HG02798 (cell line): ENCODE data around the gene KRT5.
"Not testable (repeated sequence)": the region's sequence is repeated elsewhere in the genome, so short reads cannot be mapped to it uniquely, and the experiment has no call there.

Experiments used
- ATAC-seq: cut with Tn5 transposase; IDR thresholded peaks from one replicate; pipeline ENCODE4 v1.9.1; 2021; ENCODE audit warnings: mild to moderate bottlenecking; ENCODE audit not compliant: unreplicated experiment, poor library complexity

KRT5 gene

DNA sequence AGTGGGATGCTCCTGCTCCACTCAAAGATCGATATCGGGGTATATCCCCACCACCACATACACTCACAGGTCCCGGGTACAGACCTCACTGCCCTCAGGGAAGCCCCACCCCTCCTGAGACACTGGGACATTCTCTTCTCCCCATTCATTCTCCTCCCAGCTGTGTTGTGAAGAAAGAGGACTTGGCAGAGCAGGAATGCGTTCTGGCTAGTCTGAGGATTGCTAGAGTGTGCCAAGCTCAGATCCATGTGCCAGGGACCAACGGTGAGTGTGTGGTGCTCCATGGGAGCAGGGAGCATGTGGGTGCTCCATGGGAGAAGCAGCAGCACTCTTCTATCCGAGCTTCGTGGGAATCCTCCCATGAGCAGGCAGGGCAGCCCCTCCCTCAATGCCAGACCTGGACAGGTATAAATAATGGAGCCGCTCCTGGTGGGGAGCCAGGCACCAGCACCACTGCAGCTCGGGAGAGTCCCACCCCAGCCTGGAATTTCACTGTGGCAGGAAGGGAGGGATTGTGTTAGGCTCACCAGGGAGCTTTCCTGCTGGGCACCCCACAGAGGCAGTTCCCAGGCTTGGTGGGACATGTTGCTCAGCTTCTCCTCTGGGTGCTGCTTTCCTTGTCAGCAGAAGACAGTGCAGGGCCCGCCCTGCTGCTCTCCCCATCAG is 2.3 kb upstream of the KRT5 start:
- no peak for ATAC-seq

DNA sequence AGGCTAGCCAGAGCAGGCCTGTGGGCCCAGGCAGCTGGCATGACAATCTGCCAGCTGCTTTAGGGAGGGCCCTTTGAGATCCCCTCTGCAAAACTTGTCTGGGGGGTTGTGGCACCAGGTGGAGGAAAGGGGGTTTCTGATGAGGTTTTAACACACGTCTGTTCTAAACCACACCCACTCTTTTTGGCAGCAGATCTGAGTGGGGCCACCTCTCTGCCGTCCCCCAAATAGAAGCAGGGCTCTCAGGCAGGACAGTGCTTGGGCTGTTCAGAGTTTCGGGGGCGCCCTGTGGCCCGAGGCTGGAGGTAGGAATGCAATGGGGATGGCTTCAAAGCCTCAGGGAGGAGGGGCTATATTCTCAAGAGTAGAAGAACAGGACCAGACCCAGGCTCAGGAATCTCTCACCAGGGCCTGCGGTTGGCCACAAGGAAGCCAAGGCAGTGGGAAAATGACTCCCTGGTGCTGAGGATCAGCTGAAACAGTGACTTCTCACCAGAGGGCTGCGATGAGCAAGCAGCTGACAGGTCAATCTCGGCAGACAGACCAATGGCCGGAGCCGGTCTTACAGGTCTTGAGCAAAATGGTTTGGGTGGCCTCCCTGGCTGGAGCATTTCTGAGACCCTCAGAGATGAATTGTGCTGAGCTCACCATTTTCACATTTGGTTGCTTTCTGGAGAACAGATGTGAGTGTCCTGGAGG is 1.5 kb upstream of the KRT5 start:
- no peak for ATAC-seq

DNA sequence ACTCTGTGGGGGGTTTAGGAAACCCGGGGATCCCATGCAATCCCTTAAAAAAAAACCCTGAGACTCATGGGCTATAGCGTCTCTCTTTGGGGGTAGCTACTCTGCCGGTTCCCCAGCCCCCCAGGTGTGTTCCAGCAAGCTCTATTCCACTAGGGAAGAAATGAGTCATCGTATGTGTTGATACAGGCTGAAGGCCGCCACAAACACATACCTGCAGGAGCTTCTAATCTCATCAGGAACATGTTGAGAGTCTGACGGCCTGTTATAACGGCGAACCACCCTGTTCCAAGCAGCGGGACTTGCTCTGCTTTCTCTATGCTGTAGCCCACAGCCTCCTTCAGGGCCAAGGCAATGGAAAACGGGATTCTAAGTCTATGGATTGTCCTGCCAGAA is 977 bp upstream of the KRT5 start:
- no peak for ATAC-seq

DNA sequence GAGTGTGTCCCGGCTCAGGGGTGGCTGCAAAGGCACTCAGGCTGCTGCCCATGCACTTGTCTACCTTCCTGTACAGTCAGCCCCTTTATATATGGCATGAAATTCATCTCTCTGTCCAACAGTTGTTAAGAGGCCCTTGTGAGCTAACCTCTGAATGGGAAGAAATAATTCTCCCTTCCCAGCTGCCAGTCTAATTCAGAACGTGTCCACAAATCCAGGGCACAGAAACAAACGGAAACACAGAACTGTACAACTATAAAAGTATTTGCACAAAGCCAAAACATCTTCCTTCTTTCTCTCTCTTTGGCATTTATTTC is 849 bp downstream of the KRT5 start:
- no peak for ATAC-seq

DNA sequence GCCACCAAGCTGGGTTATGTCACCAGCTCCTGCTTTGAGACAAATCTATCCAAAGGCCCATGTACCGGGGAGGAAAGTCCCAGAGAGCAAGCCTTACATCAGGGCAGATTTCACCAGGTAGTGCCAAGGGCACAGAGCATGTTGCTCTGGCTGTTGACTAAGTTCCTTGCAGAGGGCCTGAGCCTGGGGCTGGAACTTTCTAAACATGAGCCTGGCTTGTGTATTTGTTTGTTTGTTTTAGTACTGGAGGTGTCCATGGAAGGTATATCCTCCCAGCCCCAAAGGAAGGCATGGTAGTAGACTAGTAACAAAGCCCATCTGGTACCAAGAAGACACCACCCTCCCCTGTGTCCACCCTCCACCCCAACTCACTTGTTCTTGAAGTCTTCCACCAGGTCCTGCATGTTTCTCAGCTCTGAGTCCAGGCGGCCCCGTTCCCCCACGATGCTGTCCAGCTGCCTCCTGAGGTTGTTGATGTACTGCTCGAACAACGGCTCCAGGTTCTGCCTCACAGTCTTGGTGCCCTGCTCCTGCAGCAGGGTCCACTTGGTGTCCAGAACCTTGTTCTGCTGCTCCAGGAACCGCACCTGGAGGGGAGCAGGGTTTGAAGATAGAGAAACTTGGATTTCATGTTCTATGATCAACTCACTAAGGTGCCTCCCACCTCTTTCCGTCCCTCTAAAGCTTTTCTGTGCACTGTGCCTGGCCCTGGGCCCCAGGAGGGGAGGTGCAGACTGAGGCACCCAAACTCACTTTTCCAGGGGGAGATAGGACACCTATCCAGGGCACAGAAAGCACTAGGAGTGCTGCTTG is 1.4 kb downstream of the KRT5 start:
- no peak for ATAC-seq

DNA sequence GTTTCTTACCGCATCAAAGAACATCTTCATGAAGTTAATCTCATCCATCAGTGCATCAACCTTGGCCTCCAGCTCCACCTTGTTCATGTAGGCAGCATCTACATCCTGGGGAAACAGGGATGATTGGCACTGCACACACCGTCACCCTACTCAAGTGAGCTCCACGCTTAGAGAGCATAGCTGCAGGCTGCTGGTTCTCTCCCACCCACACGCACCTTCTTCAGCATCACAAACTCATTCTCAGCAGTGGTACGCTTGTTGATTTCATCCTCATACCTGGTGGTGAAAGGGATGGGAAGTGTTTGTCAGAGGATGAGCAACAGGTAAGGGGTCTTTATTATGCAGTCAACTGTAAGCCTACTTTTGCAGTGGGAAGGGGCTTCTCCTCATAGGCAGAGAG is 2.3 kb downstream of the KRT5 start:
- no peak for ATAC-seq

DNA sequence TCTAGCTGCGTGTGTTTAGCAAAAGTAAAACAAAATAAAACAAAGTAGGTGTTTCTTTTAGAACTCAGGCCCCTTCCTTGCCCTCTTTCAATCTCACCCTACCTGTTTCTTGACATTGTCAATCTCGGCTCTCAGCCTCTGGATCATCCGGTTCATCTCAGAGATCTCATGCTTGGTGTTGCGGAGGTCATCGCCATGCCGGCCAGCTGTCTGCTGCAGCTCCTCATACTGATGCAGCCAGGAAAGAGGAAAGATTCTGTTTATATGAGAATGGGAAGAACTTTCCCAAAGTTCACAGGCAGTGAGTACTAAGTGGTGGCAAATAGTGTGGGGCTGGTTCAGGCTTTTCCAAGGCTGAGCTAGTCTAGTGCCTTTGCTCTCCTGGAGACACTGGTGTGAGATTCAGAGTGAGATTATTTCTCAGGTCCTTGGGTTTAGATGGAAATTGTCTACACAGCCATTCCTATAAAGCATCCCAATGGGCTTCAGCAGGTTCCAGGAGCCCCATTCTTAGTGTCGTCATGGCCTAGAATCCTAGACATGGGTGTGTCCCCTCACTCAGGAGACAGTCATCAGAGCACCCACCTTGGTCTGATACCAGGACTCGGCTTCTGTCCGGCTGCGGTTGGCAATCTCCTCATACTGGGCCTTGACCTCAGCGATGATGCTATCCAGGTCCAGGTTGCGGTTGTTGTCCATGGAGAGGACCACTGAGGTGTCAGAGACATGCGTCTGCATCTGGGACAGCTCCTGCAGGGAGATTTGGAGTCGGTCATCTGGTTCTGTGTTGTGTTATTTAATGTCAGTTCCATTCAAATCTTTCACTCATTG is 3.0 kb downstream of the KRT5 start:
- ATAC-seq = no peak

DNA sequence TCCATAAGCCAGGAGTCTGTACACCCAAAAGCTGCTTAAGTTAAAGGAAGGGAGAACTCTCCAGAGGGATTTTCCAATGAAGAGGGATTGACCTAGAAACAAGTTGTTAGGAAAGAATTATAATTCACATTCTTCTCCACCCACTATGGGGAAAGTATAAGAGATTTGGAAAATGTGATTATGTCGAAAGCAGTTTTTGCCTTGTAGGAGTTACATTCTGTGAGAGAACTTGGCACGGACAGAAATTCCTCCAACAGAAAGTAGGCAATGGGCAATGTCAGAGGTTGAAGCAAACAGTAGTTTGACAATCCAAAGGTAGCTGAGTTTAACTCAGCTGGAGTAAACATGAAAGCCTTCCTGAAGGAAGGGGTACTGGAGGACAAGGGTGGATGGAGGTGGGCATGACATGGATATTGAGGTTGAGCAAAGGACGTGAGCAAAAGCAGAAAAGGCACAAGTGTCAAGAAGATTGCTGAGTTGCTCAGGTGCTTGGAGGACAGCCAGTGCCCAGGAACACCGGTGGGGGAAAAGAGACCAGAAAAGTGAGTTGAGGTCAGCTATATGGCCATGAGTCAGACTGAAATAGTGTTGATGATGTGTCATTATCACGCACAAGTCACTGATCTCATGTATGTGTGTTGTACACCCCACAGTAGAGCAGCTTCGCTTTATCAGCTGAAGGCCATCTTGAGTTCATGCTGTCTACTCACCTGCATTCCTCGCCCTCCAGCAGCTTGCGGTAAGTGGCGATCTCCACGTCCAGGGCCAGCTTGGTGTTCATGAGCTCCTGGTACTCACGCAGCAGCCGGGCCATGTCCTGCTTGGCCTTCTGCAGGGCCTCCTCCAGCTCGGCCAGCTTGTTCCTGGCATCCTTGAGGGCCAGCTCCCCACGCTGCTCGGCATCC is 4.0 kb downstream of the KRT5 start:
- ATAC-seq = no peak

DNA sequence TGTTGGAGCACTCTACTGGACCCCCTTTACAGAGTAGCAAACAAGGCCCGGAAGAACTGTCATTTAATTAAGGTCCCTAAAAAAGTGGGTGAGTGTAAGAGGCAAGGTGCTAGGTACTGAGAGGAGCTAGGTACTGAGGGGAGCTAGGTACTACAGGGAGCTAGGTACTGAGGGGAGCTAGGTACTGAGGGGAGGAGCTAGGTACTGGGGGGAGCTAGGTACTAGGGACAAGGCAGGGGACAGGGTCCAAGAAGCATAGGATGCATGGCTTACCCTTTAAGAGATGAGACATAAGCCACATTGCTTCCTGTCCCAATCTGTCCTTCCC is 4.9 kb downstream of the KRT5 start:
- no peak for ATAC-seq

DNA sequence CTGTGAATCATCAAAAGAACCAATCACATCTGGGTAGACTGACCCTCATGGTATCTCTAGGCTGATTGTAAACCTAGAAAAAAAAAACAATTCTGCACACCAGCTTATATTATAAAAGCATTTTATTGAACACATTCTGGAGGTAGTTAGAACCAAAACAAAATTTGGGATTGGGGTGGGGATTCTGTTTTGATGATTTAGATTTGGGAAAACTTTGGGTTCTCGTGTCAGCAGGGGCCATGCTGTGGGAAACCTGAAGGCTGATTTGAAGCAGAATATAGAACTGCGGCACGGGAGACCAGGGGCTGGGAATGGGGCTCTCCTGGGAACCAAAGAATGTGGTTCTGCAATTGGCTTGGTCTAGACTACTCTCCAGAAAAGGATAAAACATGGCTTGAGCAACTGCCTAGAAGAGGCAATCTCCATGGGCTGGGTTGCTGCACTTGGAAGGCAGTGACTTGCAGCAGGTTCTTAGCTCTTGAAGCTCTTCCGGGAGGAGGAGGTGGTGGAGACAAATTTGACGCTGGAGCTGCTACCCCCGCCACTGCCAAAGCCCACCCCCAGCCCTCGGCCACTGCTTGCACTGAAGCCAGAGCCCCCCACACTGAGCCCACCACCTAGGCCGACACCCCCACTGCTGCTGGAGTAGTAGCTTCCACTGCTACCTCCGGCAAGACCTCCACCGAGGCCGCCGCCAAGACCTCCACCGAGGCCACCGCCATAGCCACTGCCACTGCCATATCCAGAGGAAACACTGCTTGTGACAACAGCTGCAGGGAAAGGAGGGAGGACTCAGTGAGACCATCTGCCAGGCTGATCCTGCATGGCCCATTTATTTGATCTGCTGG is 5.5 kb downstream of the KRT5 start:
- ATAC-seq = no peak

DNA sequence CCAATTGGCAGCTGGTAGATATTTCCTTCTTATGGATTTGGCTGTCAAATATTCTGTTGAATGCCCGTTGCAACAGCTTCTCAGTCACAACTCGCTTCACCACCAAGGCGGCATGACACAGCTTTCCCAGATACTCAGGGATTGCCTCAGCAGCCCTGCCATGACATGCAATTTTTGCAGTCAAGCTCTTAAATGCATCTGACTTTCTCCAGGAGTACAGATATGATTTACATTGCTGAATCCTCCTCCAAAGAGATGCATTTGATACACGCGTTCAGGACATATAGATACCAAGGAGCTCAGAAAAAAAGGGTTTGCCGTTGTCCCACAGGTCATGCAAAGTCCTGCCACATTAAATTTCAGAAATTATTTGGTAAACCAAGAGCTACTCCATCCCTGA is 6.5 kb downstream of the KRT5 start:
- ATAC-seq = no peak

DNA sequence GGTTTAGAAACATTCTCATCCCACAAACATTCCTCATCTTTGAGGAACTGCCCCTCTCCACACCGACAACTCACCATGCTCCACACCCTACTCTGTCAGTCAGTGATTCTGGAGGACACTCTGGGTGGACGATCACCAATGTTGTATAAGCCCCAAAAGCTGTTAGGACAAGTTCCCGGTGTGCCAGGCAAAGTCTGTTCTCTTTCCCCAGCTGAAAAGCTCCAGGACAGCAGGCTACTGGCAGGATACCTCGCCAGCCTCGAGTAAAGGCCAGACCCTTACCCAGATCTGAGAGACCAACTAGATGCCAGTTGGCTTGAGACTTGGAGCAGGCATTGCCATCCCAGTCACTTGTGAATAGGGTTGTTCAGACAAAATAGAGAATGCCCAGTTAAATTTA is 12.0 kb downstream of the KRT5 start:
- no peak for ATAC-seq

DNA sequence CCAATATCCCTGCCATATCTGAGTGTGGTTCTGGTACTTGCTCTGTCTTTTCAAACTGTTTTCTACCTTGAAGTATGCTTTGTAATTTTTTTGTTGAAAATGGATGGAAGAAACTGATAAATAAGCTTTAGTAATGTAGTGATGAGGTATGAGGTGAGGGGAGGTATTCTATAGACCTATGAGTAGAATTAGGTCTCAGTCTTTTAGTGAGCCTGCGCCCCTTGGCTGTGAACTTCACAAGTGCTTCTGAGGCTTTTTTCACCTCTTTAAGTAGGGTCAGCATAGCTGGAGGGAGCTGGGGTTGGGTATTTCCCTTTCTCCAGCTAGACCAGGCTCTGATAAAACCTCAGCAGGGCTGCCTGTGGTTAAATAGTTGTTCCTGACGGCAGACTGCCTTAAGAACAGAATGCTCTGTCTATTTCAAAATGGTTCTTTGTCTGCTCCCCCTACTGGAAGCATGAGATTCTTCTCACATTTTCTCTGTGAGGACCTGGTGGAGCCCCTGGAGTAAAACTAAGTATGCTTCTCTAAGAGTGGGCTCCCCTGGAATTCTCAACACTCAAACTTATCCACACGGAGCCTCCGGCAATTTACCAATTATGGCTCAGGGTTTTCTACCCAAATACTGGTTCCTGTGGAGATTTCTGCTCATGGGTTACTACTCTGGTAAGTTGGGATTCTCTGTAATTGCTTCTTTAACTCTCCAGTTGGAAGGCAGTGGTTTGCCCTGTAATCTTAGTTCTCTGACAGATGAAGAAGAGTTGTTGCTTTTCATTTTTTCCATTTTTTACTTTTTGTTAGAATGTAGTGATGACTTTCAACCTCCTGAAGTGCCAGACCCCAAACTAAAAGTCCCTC is 13.1 kb downstream of the KRT5 start:
- no peak for ATAC-seq

DNA sequence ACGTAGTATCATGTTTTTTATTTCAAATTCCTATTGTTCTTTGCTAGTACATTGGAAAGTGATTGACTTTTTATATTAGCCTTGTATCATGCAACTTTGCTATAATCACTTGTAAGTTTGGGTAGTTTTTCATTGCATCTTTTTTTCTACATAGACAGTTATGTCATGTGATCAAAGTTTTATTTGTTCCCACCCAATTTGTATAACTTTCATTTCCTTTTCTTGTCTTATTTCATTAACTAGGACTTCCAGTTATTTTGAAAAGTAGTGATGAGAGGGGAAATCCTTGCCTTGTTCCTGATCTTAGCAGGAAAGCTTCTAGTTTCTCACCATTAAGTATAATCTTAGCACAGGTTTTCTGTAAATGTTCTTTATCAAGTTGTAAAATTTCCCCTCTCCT is 17.3 kb downstream of the KRT5 start:
- no peak for ATAC-seq

DNA sequence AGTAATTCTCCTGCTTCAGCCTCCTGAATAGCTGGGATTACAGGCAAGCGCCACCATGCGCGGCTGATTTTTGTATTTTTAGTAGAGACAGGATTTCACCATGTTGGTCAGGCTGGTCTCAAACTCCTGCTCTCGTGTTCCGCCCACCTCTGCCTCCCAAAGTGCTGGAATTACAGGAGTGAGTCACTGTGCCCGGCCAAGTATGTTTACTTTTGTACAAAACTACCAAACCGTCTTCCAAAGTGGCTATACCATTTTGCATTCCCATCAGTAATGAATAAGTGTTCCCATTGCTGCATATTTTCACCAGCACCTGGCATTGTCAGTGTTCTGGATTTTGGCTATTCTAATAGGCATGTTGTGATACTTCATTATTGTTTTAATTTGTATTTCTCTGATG is 18.7 kb downstream of the KRT5 start:
- no peak for ATAC-seq

DNA sequence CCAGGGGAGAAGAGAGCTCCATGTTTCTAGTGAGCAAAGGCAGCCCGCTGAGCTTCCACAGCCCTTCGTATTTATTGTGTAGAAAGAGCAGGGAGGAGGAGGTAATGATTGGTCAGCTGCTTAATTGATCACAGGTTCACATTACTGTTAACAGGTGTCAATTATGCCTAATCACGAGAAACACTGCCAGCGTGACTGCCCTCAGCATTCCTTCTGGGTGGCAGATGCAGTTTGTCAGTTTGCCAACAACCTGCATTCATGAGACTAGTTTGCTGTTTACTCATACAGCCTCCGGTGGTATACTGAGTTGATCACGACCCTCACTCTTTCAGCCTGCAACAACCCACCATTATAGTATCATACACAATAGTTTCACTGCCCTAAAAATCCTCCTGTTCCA is 19.6 kb downstream of the KRT5 start:
- ATAC-seq = not testable (repeated sequence)

DNA sequence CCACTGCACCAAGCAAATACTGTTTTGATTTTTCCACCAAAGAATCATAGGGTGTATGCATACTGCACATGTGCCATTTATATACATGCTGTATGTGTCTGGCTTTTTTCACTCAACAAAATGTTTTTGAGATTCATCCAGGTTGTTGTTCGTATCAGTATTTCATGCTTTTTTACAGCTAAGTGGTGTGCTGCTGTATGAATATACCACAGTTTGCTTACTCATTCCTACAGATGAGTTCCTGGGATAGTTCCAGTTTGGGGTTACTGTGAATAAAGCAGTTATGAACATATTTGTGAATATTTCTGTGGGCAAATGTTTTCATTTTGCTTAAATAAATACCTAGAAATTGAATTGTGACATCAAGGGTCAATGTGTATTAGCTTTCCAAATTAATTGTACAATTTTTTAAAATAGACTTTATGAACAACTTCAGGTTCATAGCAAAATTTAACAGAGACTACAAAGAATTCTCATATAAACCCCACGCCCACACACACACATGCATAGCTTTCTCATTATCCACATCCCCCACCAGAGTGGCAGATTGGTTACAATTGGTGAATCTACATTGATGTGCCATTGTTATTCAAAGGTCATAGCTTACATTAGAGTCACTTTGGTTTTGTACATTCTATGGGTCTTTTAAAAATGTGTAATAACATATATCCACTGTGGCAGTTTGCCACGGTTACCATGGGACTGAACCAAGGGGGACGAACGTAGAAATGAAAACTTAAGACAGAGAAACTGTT is 20.2 kb downstream of the KRT5 start:
- ATAC-seq = no peak
